K562 (cell line): ENCODE results near the gene CD248. TPM values are rescaled to one million over a fixed set of nuclear protein-coding genes. Genes with fewer than 3 reads are reported as not detected.

Source experiments
- ATF2 ChIP-seq: sonication (generic); formaldehyde crosslinking; IDR thresholded peaks from 2 replicates; pipeline ENCODE4 v1.8.1; 2022; ENCODE audit warnings: missing genetic modification reagents
- ATF7 ChIP-seq: fragments of 450-650 bp; IDR thresholded peaks from 2 replicates; pipeline ENCODE4 v1.7.1; 2014; ENCODE audit warnings: mild to moderate bottlenecking, moderate library complexity
- C11orf30 ChIP-seq: fragments of 450-650 bp; IDR thresholded peaks from 2 replicates; pipeline ENCODE4 v1.6.1; 2016; ENCODE audit warnings: low read depth, mild to moderate bottlenecking
- DIDO1 ChIP-seq: fragments of 450-650 bp; IDR thresholded peaks from 2 replicates; pipeline ENCODE4 v1.6.1; 2016; ENCODE audit warnings: low read depth, missing biosample characterization, missing genetic modification characterization
- E2F1 ChIP-seq: sonication (generic); formaldehyde crosslinking; IDR thresholded peaks from 2 replicates; pipeline ENCODE4 v1.8.1; 2023; ENCODE audit warnings: mild to moderate bottlenecking, missing genetic modification reagents, moderate library complexity
- FOXA1 ChIP-seq: fragments of 450-650 bp; IDR thresholded peaks from 2 replicates; pipeline ENCODE4 v1.6.1; 2016; ENCODE audit warnings: mild to moderate bottlenecking, borderline replicate concordance
- FUS ChIP-seq: fragments of 200-400 bp; formaldehyde crosslinking; optimal IDR thresholded peaks from 2 replicates; pipeline ENCODE3; 2017; ENCODE audit warnings: low read depth, low read length
- HDAC6 ChIP-seq: IDR thresholded peaks from 2 replicates; pipeline ENCODE4 v1.6.1; 2012; ENCODE audit warnings: low read depth, mild to moderate bottlenecking, control low read depth, inconsistent platforms, low read length, moderate library complexity
- HOXB6 ChIP-seq: fragments of 250-450 bp; sonication (Bioruptor Pico); IDR thresholded peaks from 2 replicates; pipeline ENCODE4 v1.5.1; 2022; ENCODE audit warnings: mild to moderate bottlenecking, borderline replicate concordance
- MCM7 ChIP-seq, 2 experiments: fragments of 450-650 bp; IDR thresholded peaks; 2 replicates each; pipeline ENCODE4 v1.6.1; 2016 to 2018
- MYC ChIP-seq, 2 experiments: fragments of 250-450 bp in 1 of 2; sonication (Bioruptor Pico) in 1 of 2; IDR thresholded peaks; 2 replicates each; pipeline versions ENCODE4 v1.5.1 to v1.6.1; 2012 to 2021; ENCODE audit warnings: low read depth in 2 of 2, borderline replicate concordance in 1 of 2, improper control_type of control experiment in 1 of 2, low read length in 1 of 2, mild to moderate bottlenecking in 1 of 2, moderate library complexity in 1 of 2
- NCOA4 ChIP-seq: fragments of 450-650 bp; IDR thresholded peaks from 2 replicates; pipeline ENCODE4 v1.6.1; 2018; ENCODE audit warnings: mild to moderate bottlenecking; ENCODE audit not compliant: partially characterized antibody
- NCOA6 ChIP-seq: fragments of 450-650 bp; IDR thresholded peaks from 2 replicates; pipeline ENCODE4 v1.6.1; 2017; ENCODE audit warnings: mild to moderate bottlenecking
- PKNOX1 ChIP-seq: fragments of 450-650 bp; IDR thresholded peaks from 2 replicates; pipeline ENCODE4 v1.6.1; 2016
- PML ChIP-seq: IDR thresholded peaks from 2 replicates; pipeline ENCODE4 v1.6.1; 2012; ENCODE audit warnings: low read length, inconsistent platforms
- TCF7 ChIP-seq: sonication (generic); IDR thresholded peaks from 2 replicates; pipeline ENCODE4 v1.6.1; 2016; ENCODE audit warnings: antibody characterized with exemption, borderline replicate concordance
- TCF7L2 ChIP-seq: fragments of 150-350 bp; IDR thresholded peaks from 2 replicates; pipeline ENCODE4 v1.6.1; 2016; ENCODE audit warnings: low read depth, mild to moderate bottlenecking, low read length, moderate library complexity
- TOE1 ChIP-seq, 2 experiments: fragments of 450-650 bp in 1 of 2; sonication (generic) in 1 of 2; formaldehyde crosslinking in 1 of 2; IDR thresholded peaks; 2 replicates each; pipeline versions ENCODE4 v1.7.1 to v1.8.0; 2016 to 2022; ENCODE audit warnings: borderline replicate concordance in 2 of 2, mild to moderate bottlenecking in 2 of 2, antibody characterized with exemption in 1 of 2, inconsistent platforms in 1 of 2, low read depth in 1 of 2, missing genetic modification reagents in 1 of 2, moderate library complexity in 1 of 2
- ZBTB9 ChIP-seq: fragments of 450-650 bp; formaldehyde crosslinking; IDR thresholded peaks from 2 replicates; pipeline ENCODE4 v1.4.0; 2020; ENCODE audit warnings: mild to moderate bottlenecking, moderate library complexity
- ZNF121 ChIP-seq: sonication (generic); formaldehyde crosslinking; conservative IDR thresholded peaks from 2 replicates; pipeline ENCODE4 v1.8.0; 2022; ENCODE audit warnings: missing genetic modification reagents
- ZNF589 ChIP-seq: fragments of 200-800 bp; sonication (Bioruptor generic); IDR thresholded peaks from 2 replicates; pipeline ENCODE4 v1.6.1; 2016; ENCODE audit warnings: low read depth, missing genetic modification characterization, missing compliant biosample characterization
- ZNF695 ChIP-seq: fragments of 450-650 bp; formaldehyde crosslinking; IDR thresholded peaks from 2 replicates; pipeline ENCODE4 v1.4.0; 2020; ENCODE audit warnings: mild to moderate bottlenecking, moderate library complexity
- ZNF707 ChIP-seq: fragments of 250-450 bp; sonication (Bioruptor Pico); conservative IDR thresholded peaks from 2 replicates; pipeline ENCODE4 v1.8.0; 2022; ENCODE audit warnings: inconsistent platforms, mild to moderate bottlenecking, moderate library complexity
- ZSCAN29 ChIP-seq: fragments of 450-650 bp; IDR thresholded peaks from 2 replicates; pipeline ENCODE4 v1.6.1; 2017
- polyA plus RNA-seq, 8 experiments: library from polyadenylated mRNA; depleted of rRNA in 4 of 8; stranded (reverse) in 5 of 8; unstranded in 3 of 8; fragments of >200 nt; fragmentation: Nextera tagmentation in 2 of 8; fragmentation: Illumina TruSeq in 1 of 8; extraction: Ambion mirVana in 2 of 8; extraction: Trizol in 1 of 8; gene quantifications; 2 replicates each; pipeline versions ENCODE4 v1.2.1 to v1.2.3, GENCODE V29; 2011 to 2014; ENCODE audit warnings: inconsistent platforms in 1 of 8, missing spikeins in 1 of 8
- total RNA-seq, 7 experiments: library from RNA; depleted of rRNA in 6 of 7; stranded (reverse); fragments of >200 nt in 6 of 7; fragmentation: Illumina TruSeq in 2 of 7; extraction: Trizol in 2 of 7; gene quantifications; 2 replicates each; pipeline versions ENCODE4 v1.2.1 to v1.2.3, GENCODE V29; 2011 to 2021; ENCODE audit warnings: low replicate concordance in 1 of 7

Gene CD248
- total and polyA plus RNA-seq, 9 of the 15 experiments (the other 6 are each of a cell fraction or from before 2014, with no cell fraction given), result 0.09 TPM; not detected in 8

GRCh38 chr11:66347425-66348276, 30.8 kb upstream of the CD248 start, which contains the start of gene B4GAT1 (continued):
- TF ChIP-seq ZBTB9 (CRISPR knock-in tag) (no peak), TCF7 (no peak), ZSCAN29 (no peak), NCOA4 (no peak), MYC (IDR thresholded peaks at IDR 0.05; ENCODE audit: low read depth, low read length) (peak; percentile 70; the same call in 1 of the 2 replicates), MYC (CRISPR knock-in tag; IDR thresholded peaks at IDR 0.05; ENCODE audit: borderline replicate concordance, low read depth) (no peak), HOXB6 (CRISPR knock-in tag) (no peak), C11orf30 (no peak), FUS (no peak), FOXA1 (no peak), HDAC6 (no peak), PKNOX1 (no peak), TOE1 (IDR thresholded peaks at IDR 0.05; ENCODE audit: borderline replicate concordance) (no peak), TOE1 (CRISPR knock-in tag; IDR thresholded peaks at IDR 0.05; ENCODE audit: borderline replicate concordance, low read depth) (peak; percentile 84; the same call in 1 of the 2 replicates), NCOA6 (no peak), MCM7 (IDR thresholded peaks at IDR 0.05) (no peak), ATF2 (CRISPR knock-in tag) (no peak), ZNF589 (CRISPR knock-in tag) (no peak), ZNF707 (CRISPR knock-in tag) (no peak), ZNF695 (CRISPR knock-in tag) (no peak), ZNF121 (CRISPR knock-in tag) (no peak), ATF7 (peak; percentile 65; the same call in 1 of the 2 replicates), PML (peak; percentile 16; the same call in 1 of the 2 replicates), E2F1 (CRISPR knock-in tag) (0 out of 2 replicates have a peak, but pooled peaks have one; percentile 39), DIDO1 (tag) (no peak), TCF7L2 (no peak)
